H9 (cell line): Measurements from ENCODE around the gene BTG4. TPM values are rescaled to one million over a fixed set of nuclear protein-coding genes. Genes with fewer than 3 reads are reported as not detected.

ENCODE experiments used
- DNase-seq: peaks from one replicate; pipeline ENCODE4 v3.0.0-alpha.2; 2017
- H2AFZ ChIP-seq: one replicate; pipeline ENCODE4 v1.6.1; 2013; ENCODE audit warnings: mild to moderate bottlenecking, low read length, control low read depth, moderate library complexity
- H2AK5ac ChIP-seq: 2 replicates; pipeline ENCODE4 v1.6.1; 2013; ENCODE audit warnings: low read length, control low read depth, mixed read lengths; ENCODE audit not compliant: insufficient read length
- H2BK120ac ChIP-seq: one replicate; pipeline ENCODE4 v1.6.1; 2013; ENCODE audit warnings: low read depth, mild to moderate bottlenecking, low read length, control low read depth, inconsistent platforms; ENCODE audit not compliant: poor library complexity, severe bottlenecking
- H2BK12ac ChIP-seq: 2 replicates; pipeline ENCODE4 v1.6.1; 2013; ENCODE audit warnings: low read length, control low read depth, mixed read lengths, low read depth; ENCODE audit not compliant: insufficient read length
- H2BK15ac ChIP-seq: 2 replicates; pipeline ENCODE4 v1.6.1; 2013; ENCODE audit warnings: low read depth, low read length, control low read depth
- H2BK20ac ChIP-seq: one replicate; pipeline ENCODE4 v1.6.1; 2013; ENCODE audit warnings: low read depth, mild to moderate bottlenecking, low read length, control low read depth, inconsistent platforms; ENCODE audit not compliant: poor library complexity, severe bottlenecking
- H2BK5ac ChIP-seq: 2 replicates; pipeline ENCODE4 v1.6.1; 2013; ENCODE audit warnings: low read length, control low read depth, mixed read lengths; ENCODE audit not compliant: insufficient read length
- H3K14ac ChIP-seq: 2 replicates; pipeline ENCODE4 v1.6.1; 2013; ENCODE audit warnings: low read length, control low read depth; ENCODE audit not compliant: insufficient read depth
- H3K18ac ChIP-seq: 2 replicates; pipeline ENCODE4 v1.6.1; 2013; ENCODE audit warnings: low read depth, mild to moderate bottlenecking, mixed read lengths, low read length, control low read depth; ENCODE audit not compliant: insufficient read length
- H3K23ac ChIP-seq: 2 replicates; pipeline ENCODE4 v1.6.1; 2013; ENCODE audit warnings: low read length, control low read depth, mixed read lengths, low read depth; ENCODE audit not compliant: insufficient read length
- H3K23me2 ChIP-seq: 2 replicates; pipeline ENCODE4 v1.6.1; 2013; ENCODE audit warnings: low read depth, mild to moderate bottlenecking, mixed read lengths, low read length, control low read depth; ENCODE audit not compliant: insufficient read length, poor library complexity, severe bottlenecking
- H3K27ac ChIP-seq: 2 replicates; pipeline ENCODE4 v1.5.1; 2013; ENCODE audit warnings: low read length, control low read depth, mixed read lengths, low read depth; ENCODE audit not compliant: insufficient read length
- H3K27me3 ChIP-seq: 2 replicates; pipeline ENCODE4 v1.6.1; 2013; ENCODE audit warnings: low read length, control low read depth, inconsistent platforms; ENCODE audit not compliant: insufficient read depth
- H3K4ac ChIP-seq: 2 replicates; pipeline ENCODE4 v1.6.1; 2013; ENCODE audit warnings: low read depth, mild to moderate bottlenecking, control low read depth, inconsistent platforms, low read length, moderate library complexity
- H3K4me1 ChIP-seq: 2 replicates; pipeline ENCODE4 v1.6.1; 2013; ENCODE audit warnings: low read length, control low read depth, inconsistent platforms; ENCODE audit not compliant: insufficient read depth
- H3K4me2 ChIP-seq: 2 replicates; pipeline ENCODE4 v1.6.1; 2013; ENCODE audit warnings: low read length, control low read depth, mixed read lengths; ENCODE audit not compliant: insufficient read length, insufficient read depth
- H3K56ac ChIP-seq: 2 replicates; pipeline ENCODE4 v1.6.1; 2013; ENCODE audit warnings: low read depth, mild to moderate bottlenecking, mixed read lengths, low read length, control low read depth; ENCODE audit not compliant: insufficient read length
- H3K79me1 ChIP-seq: 2 replicates; pipeline ENCODE4 v1.6.1; 2013; ENCODE audit warnings: low read depth, mild to moderate bottlenecking, moderate library complexity, low read length, control low read depth, inconsistent platforms; ENCODE audit not compliant: insufficient read depth, poor library complexity, severe bottlenecking
- H3K79me2 ChIP-seq: 2 replicates; pipeline ENCODE4 v1.6.1; 2013; ENCODE audit warnings: low read length, control low read depth, inconsistent platforms; ENCODE audit not compliant: insufficient read depth
- H3K9ac ChIP-seq: 2 replicates; pipeline ENCODE4 v1.6.1; 2013; ENCODE audit warnings: low read length, control low read depth, mixed read lengths; ENCODE audit not compliant: insufficient read length; ENCODE audit errors: extremely low read depth
- H3K9me3 ChIP-seq: one replicate; pipeline ENCODE4 v1.6.1; 2013; ENCODE audit warnings: low read depth, low read length, inconsistent platforms; ENCODE audit not compliant: control insufficient read depth
- H3T11ph ChIP-seq: one replicate; pipeline ENCODE4 v1.6.1; 2013; ENCODE audit warnings: mild to moderate bottlenecking, low read length, control low read depth, inconsistent platforms
- H4K20me1 ChIP-seq: one replicate; pipeline ENCODE4 v1.6.1; 2013; ENCODE audit not compliant: control insufficient read depth, insufficient read length, insufficient read depth
- H4K5ac ChIP-seq: 2 replicates; pipeline ENCODE4 v1.6.1; 2013; ENCODE audit warnings: low read depth, mild to moderate bottlenecking, mixed read lengths, low read length, control low read depth; ENCODE audit not compliant: insufficient read length
- H4K8ac ChIP-seq: replicated peaks from 2 replicates; pipeline ENCODE4 v1.6.1; 2013; ENCODE audit warnings: low read length, control low read depth, mixed read lengths, low read depth; ENCODE audit not compliant: insufficient read length
- H4K91ac ChIP-seq: 2 replicates; pipeline ENCODE4 v1.6.1; 2013; ENCODE audit warnings: low read depth, mild to moderate bottlenecking, moderate library complexity, mixed read lengths, low read length, control low read depth; ENCODE audit not compliant: insufficient read length
- H3K27ac Mint-ChIP-seq, 3 experiments: 2 replicates in 2 of 3; 3 replicates in 1 of 3; pipeline ENCODE4 v1.8.0; 2020 to 2021; ENCODE audit warnings: mixed read lengths in 3 of 3, mild to moderate bottlenecking in 1 of 3, moderate library complexity in 1 of 3
- H3K27me3 Mint-ChIP-seq: 2 replicates; pipeline ENCODE4 v1.8.0; 2021; ENCODE audit warnings: low read depth, mild to moderate bottlenecking, moderate library complexity, mixed read lengths
- H3K36me3 Mint-ChIP-seq, 3 experiments: 2 replicates in 2 of 3; 3 replicates in 1 of 3; pipeline ENCODE4 v1.8.0; 2020 to 2021; ENCODE audit warnings: low read depth in 3 of 3, mixed read lengths in 3 of 3; ENCODE audit not compliant: insufficient read depth in 1 of 3
- H3K4me1 Mint-ChIP-seq, 2 experiments: 2 replicates each; pipeline ENCODE4 v1.8.0; 2020; ENCODE audit warnings: mixed read lengths in 2 of 2
- H3K4me3 Mint-ChIP-seq, 2 experiments: 2 replicates in 1 of 2; 3 replicates in 1 of 2; pipeline ENCODE4 v1.8.0; 2020 to 2021; ENCODE audit warnings: mild to moderate bottlenecking in 2 of 2, mixed read lengths in 2 of 2, moderate library complexity in 1 of 2
- H3K9me3 Mint-ChIP-seq, 2 experiments: 2 replicates in 1 of 2; 3 replicates in 1 of 2; pipeline ENCODE4 v1.8.0; 2020; ENCODE audit warnings: mild to moderate bottlenecking in 2 of 2, mixed read lengths in 2 of 2, moderate library complexity in 1 of 2
- whole genome bisulfite sequencing: extraction: QIAGEN DNeasy Blood & Tissue Kit; methylation state at CpG from one replicate; pipeline ENCODE4 v1.1.7; 2013; ENCODE audit warnings: missing lambda C conversion rate, low lambda C conversion rate, mixed read lengths; ENCODE audit not compliant: insufficient read length; ENCODE audit errors: extremely low coverage; 5-methylcytosine and 5-hydroxymethylcytosine counted together
- total RNA-seq: library from RNA; stranded (reverse); gene quantifications from 2 replicates; pipeline ENCODE4 v1.2.1, GENCODE V29; 2021
- TF ChIP-seq, protein P1 (sequence below): fragments of 200-600 bp; sonication (generic); conservative IDR thresholded peaks from 3 replicates; pipeline ENCODE4 v1.8.0; 2021; ENCODE audit warnings: antibody characterized with exemption, mild to moderate bottlenecking

The BTG4 gene
- total RNA-seq, 1 experiment from 2014 or later, result not detected

DNA sequence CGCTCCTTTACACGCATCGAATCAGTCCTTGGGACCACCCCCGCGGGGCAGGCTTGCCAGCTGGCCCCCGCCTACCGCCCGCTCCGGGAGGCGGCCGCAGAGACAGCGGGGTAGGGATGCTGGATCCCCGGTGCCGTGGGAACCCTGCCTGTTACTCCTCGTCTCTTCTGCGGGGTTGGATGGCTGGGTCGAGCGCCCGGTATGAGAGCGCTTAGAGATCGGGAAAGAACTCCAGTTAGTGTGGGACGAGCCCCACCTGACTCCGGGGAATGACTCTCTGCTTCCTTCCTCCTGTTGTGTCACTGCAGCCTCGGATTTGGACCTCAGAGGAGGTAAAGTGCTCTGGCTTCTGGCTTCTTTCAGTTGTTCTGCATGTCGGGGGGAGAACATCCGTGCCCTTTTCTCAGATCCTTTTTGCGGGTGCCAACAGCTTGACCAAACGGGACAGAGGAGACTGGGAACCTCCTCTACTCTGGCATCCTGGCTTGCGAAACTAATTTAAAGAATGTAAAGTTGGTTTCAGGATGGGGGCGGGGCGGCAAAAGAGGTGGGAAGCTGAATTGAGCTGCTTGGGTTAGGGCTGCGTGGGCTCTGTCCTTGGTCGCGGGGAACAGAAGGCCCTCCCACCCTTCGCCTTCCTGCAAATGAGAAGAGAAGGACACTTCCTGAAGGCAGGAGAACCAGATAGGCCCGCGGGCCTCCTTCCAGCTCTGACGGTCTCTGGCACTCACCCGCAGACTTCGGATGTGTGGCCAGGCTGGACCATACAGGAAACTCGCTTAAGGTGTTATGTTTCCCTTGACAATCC lies 29.3 kb upstream of the BTG4 start:
- Histone ChIP-seq H3K79me2 (no peaks in the 10 kb centered on the region), H3K18ac (no peak overlapping the region), H2BK20ac (no peak overlapping the region), H3K9ac (no peak overlapping the region), H4K8ac (no peak overlapping the region), H3K56ac (no peak overlapping the region), H2AK5ac (no peak overlapping the region), H3K27me3 (peaks cover 27% of the 10 kb centered on the region; the same call in 1 of the 2 replicates), H2BK12ac (no peak overlapping the region), H3T11ph (no peak overlapping the region), H4K20me1 (no peaks in the 10 kb centered on the region), H3K27ac (no peak overlapping the region), H3K9me3 (no peaks in the 10 kb centered on the region), H3K4me2 (peak overlapping the region; percentile 73), H3K4me1 (no peaks in the 10 kb centered on the region; the same call in 1 of the 2 replicates), H4K5ac (no peak overlapping the region), H2BK120ac (no peak overlapping the region), H3K23me2 (peaks cover 16% of the 10 kb centered on the region), H3K79me1 (no peaks in the 10 kb centered on the region), H2BK5ac (no peak overlapping the region), H2AFZ (no peak overlapping the region), H4K91ac (no peak overlapping the region), H3K4ac (no peak overlapping the region), H3K23ac (no peak overlapping the region), H3K14ac (no peak overlapping the region), H2BK15ac (no peak overlapping the region)
- Mint-ChIP-seq H3K4me1 (peaks cover 35 to 37% of the 10 kb centered on the region in 2 experiments), H3K36me3 (peaks cover 0 to 5% (median 0%) of the 10 kb centered on the region in 3 experiments; a peak in 3 of 7 replicates), H3K4me3 (peak overlapping the region; percentile 58 to 81), H3K9me3 (peaks cover 9 to 13% of the 10 kb centered on the region in 2 experiments; a peak in 4 of 5 replicates), H3K27ac (no peak overlapping the region), H3K27me3 (peaks cover 76% of the 10 kb centered on the region)
- TF ChIP-seq, protein P1, sequence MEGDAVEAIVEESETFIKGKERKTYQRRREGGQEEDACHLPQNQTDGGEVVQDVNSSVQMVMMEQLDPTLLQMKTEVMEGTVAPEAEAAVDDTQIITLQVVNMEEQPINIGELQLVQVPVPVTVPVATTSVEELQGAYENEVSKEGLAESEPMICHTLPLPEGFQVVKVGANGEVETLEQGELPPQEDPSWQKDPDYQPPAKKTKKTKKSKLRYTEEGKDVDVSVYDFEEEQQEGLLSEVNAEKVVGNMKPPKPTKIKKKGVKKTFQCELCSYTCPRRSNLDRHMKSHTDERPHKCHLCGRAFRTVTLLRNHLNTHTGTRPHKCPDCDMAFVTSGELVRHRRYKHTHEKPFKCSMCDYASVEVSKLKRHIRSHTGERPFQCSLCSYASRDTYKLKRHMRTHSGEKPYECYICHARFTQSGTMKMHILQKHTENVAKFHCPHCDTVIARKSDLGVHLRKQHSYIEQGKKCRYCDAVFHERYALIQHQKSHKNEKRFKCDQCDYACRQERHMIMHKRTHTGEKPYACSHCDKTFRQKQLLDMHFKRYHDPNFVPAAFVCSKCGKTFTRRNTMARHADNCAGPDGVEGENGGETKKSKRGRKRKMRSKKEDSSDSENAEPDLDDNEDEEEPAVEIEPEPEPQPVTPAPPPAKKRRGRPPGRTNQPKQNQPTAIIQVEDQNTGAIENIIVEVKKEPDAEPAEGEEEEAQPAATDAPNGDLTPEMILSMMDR, result no peak
- WGBS, result no CpG with 5 or more reads among the region's 41 CpGs
- DNase-seq, result peak; percentile 60
